ENCODE results near the gene SLX4IP. TPM values are rescaled to one million over a fixed set of nuclear protein-coding genes. Genes with fewer than 3 reads are reported as not detected.
A peak's percentile ranks its signal among the peaks of the same experiment; 100 is the strongest.

SLX4IP gene
- total RNA-seq, 4 donors from 2014 or later, result 3.4 to 6.3 (median 3.9) TPM

GRCh38 chr20:10541668-10542411 is 106.7 kb downstream of the SLX4IP start:
- no peak overlapping the region for H3K4me3 ChIP-seq
- H3K9me3 ChIP-seq, result no peaks in the 10 kb centered on the region
- H3K27me3 ChIP-seq, result no peaks in the 10 kb centered on the region
- H3K4me1 ChIP-seq, result peaks cover 9 to 46% (median 14%) of the 10 kb centered on the region in 3 donors
- DNase-seq, result no peak
- intact Hi-C loops (cut with DNase I), result no loop called here
- H3K36me3 ChIP-seq, result no peaks in the 10 kb centered on the region
- no peak for TF ChIP-seq POLR2A (IDR thresholded peaks at IDR 0.05)
- TF ChIP-seq, protein P1, sequence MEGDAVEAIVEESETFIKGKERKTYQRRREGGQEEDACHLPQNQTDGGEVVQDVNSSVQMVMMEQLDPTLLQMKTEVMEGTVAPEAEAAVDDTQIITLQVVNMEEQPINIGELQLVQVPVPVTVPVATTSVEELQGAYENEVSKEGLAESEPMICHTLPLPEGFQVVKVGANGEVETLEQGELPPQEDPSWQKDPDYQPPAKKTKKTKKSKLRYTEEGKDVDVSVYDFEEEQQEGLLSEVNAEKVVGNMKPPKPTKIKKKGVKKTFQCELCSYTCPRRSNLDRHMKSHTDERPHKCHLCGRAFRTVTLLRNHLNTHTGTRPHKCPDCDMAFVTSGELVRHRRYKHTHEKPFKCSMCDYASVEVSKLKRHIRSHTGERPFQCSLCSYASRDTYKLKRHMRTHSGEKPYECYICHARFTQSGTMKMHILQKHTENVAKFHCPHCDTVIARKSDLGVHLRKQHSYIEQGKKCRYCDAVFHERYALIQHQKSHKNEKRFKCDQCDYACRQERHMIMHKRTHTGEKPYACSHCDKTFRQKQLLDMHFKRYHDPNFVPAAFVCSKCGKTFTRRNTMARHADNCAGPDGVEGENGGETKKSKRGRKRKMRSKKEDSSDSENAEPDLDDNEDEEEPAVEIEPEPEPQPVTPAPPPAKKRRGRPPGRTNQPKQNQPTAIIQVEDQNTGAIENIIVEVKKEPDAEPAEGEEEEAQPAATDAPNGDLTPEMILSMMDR (IDR thresholded peaks at IDR 0.05), result no peak
- WGBS, 2 donors, result 61 to 78% methylated on average over 2 of the region's 2 CpGs
- peak overlapping the region in 3 of 4 donors; percentile 70 to 75 (median 75) for H3K27ac ChIP-seq

- DNase-seq, result no peak
- H3K9me3 ChIP-seq, result no peaks in the 10 kb centered on the region
- H3K27ac ChIP-seq, result no peak overlapping the region
- TF ChIP-seq POLR2A (IDR thresholded peaks at IDR 0.05), result no peak
- TF ChIP-seq, protein P1 (IDR thresholded peaks at IDR 0.05), result no peak
- 93 to 94% methylated on average over 3 of the region's 3 CpGs for WGBS, 2 donors
- H3K4me3 ChIP-seq, result no peak overlapping the region
- no peaks in the 10 kb centered on the region for H3K27me3 ChIP-seq
- intact Hi-C loops (cut with DNase I), result no loop called here
- no peaks in the 10 kb centered on the region for H3K36me3 ChIP-seq
- peaks cover 9 to 52% (median 14%) of the 10 kb centered on the region in 3 donors for H3K4me1 ChIP-seq
These were observed 107.3 kb downstream of the SLX4IP start for GRCh38 chr20:10542442-10542841.

GRCh38 chr20:10543480-10543879 is 108.4 kb downstream of the SLX4IP start:
- intact Hi-C loops (cut with DNase I), result no loop called here
- TF ChIP-seq POLR2A (IDR thresholded peaks at IDR 0.05), result no peak
- TF ChIP-seq, protein P1 (IDR thresholded peaks at IDR 0.05), result no peak
- WGBS, 2 donors, result 83 to 95% methylated on average over 3 of the region's 3 CpGs
- H3K4me3 ChIP-seq, result no peak overlapping the region
- H3K9me3 ChIP-seq, result no peaks in the 10 kb centered on the region
- no peaks in the 10 kb centered on the region for H3K27me3 ChIP-seq
- DNase-seq, result no peak
- peaks cover 9 to 51% (median 14%) of the 10 kb centered on the region in 3 donors for H3K4me1 ChIP-seq
- no peaks in the 10 kb centered on the region for H3K36me3 ChIP-seq
- H3K27ac ChIP-seq, result no peak overlapping the region

GRCh38 chr20:10547276-10548114 is 112.4 kb downstream of the SLX4IP start:
- H3K27ac ChIP-seq, result peak overlapping the region in 1 of 4 donors; percentile 47
- intact Hi-C loops (cut with DNase I), result loop anchor here (5.0 kb wide), 1 partner anchor 70 kb away; no protein-coding TSS in a partner anchor
- H3K4me3 ChIP-seq, result no peak overlapping the region
- DNase-seq, result no peak
- H3K27me3 ChIP-seq, result no peaks in the 10 kb centered on the region
- no peaks in the 10 kb centered on the region for H3K36me3 ChIP-seq
- no peaks in the 10 kb centered on the region for H3K9me3 ChIP-seq
- H3K4me1 ChIP-seq, result peaks cover 0 to 46% (median 7%) of the 10 kb centered on the region in 3 donors
- TF ChIP-seq, protein P1 (IDR thresholded peaks at IDR 0.05), result no peak
- no peak for TF ChIP-seq POLR2A (IDR thresholded peaks at IDR 0.05)
- 76 to 80% methylated on average over 4 of the region's 4 CpGs for WGBS, 2 donors

DNA sequence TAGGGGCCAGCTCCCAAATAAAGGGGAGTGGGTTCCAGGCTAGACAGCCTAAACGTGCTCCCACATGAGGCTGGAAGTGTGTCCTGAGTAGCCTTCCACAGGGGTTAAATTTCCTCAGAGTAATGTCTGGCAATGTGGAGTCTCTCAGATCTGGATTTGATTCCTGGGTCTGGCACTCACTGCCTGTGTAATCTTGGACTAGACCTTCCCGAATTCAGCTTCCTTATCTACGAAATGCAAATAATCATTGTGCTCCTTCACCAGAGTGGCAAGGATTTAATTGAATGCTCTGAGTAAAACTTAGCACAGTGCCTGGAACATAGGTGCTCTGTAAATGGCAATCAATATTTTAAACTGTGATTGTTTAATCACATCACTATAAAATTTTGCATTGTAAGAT is 114.4 kb downstream of the SLX4IP start:
- intact Hi-C loops (cut with DNase I), result loop anchor here (5.0 kb wide), 1 partner anchor 72 kb away; no protein-coding TSS in a partner anchor
- H3K4me1 ChIP-seq, result peaks cover 0 to 63% (median 12%) of the 10 kb centered on the region in 3 donors
- TF ChIP-seq, protein P1 (IDR thresholded peaks at IDR 0.05), result no peak
- TF ChIP-seq POLR2A (IDR thresholded peaks at IDR 0.05), result no peak

More for the DNA sequence above, 114.4 kb downstream of the SLX4IP start:
- Histone ChIP-seq H3K36me3 (no peaks in the 10 kb centered on the region), H3K27me3 (no peaks in the 10 kb centered on the region), H3K4me3 (no peak overlapping the region), H3K27ac (no peak overlapping the region), H3K9me3 (no peaks in the 10 kb centered on the region)
- WGBS, 2 donors, result 72 to 92% methylated on average over 3 of the region's 3 CpGs
- no peak for DNase-seq

Measured in esophagus squamous epithelium (tissue), 5 donors.